ENCODE data around the gene RAB3GAP1.
A peak's percentile ranks its signal among the peaks of the same experiment; 100 is the strongest.
"Not testable (repeated sequence)": the region's sequence is repeated elsewhere in the genome, so short reads cannot be mapped to it uniquely, and the experiment has no call there.

Gene RAB3GAP1

DNA sequence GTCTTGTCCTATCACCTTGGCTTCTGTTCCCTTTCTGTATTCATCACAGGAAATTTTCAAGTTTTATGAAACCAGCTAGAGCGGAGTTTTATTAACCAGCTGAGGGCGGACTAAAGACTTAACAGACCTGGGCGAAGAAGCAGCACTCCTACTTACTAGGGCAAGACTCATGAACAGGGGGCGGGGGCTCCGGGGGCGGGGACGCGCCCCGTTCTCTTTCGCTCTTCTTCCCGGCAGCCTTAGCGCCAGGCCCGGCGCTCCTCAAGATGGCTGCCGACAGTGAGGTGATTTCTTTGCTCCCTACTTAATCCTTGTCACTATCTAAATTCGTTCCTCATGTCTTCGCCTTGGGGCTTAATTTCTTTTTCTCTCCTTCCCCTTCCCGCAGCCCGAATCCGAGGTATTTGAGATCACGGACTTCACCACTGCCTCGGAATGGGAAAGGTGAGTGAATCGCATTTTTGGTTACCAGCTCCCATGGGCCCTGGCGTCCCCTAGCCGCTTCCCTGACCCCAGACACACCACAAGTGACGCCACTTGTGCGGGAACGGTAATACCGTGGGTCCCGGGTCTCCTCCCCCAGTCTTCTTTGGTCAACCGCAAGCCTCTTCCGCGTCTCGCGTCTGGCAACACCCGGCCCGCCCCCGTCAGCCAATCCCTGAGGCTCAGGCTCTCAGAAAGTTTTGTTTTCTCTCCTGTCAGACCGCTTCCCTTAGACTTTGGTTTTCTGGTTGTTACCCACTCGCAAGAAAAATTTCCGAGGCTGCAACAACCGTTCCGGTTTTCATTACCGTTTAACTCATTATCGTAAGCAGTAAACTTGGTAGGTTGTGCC, at the start of gene RAB3GAP1:
RAB3GAP1 (plus strand) TSS at position 251 of the 835 bp plus-strand sequence; CDS start at position 267, 16 bp downstream.
- DNase-seq (ENCODE audit: low spot score): peak; percentile 71

DNA sequence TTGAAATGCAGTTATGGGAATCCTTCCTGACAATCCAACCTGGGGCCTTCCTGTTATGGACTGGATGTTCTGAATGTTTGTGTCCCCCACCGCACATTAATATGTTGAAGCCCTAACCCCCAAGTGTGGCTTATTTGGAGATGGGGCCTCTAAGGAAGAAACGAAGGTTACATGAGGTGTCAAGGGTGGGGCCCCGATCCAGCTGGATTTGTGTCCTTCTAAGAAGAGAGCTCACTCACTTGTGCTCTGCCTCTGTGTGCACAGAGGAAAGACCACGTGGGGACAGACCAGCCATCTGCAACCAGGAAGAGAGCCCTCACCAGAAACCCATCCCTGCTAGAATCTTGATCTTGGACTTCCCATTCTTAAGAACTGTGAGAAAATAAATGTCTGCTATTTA, 49.3 kb upstream of the RAB3GAP1 start:
- DNase-seq (ENCODE audit: low spot score): no peak

DNA sequence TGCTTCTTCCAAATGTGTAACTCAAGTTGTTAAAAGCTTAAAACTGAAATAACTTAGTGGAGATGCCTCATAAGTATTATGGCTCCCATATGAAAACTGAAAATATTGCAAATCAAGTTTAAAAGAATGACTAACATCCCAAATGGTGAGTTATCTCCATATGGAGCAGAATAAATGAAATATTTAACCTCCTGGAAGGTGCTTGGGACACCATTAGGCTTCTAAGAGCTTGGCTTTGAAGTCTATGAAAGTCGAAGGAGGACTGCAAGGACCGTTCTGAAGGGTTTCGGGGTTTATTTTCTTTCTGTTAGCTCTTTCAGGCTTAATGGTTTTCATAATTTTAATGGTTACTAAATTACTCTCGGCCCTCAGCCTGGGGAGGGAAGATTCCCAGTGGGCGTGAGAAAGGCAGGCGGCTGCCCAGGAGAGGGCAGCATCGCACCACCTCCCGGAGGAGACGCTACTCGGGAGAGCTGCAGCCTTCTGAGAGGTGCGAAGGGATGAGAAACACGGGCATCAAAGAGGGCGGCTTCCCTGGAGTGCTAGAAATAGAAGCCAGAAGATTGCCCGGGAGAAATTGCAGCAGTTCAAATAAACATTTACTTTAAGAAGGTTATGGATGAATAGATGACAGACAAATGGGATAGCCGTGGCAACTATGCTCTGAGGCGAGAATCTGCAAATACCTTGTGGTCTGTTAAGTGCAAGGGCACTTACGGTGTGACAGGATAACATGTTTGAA, 47.9 kb upstream of the RAB3GAP1 start:
- DNase-seq (ENCODE audit: low spot score): peak; percentile 74

DNA sequence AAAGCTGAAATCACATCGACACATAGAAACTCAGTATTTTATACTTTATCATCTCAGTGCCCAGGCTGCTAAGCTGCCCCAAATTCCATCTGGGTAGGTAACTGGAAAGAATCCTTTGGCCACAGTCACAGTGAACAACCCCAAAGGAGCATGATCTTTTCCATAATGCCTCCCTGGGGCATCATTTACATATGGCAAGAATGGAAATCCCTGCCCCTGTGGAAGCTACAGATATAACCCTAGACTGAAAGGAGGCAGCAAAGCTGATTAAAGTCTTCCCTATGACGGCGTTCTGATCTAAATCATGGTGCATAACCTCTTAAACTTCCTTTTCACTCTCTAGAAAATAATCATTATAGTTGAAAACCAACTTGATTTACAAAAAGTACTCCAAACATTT, 46.3 kb upstream of the RAB3GAP1 start:
- DNase-seq (ENCODE audit: low spot score): no peak

DNA sequence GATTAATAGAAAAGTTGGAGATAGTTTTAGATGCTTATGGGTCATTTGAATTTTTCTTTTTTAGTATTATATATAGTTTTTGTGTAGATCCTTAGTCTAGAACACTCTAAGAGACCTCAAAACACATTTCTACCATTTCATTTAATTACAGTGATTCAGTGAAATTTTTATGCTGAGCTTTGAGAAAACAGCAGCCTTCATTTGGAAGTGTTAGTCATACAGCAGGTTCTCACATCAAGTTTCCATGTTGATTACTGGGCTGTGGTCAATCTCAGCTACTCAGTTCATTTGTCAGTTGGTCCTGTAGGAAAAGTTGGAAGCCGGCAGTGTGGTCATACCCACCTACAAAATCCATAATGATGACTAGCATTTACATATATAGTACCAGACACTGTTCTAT, 42.8 kb upstream of the RAB3GAP1 start:
- no peak for DNase-seq (ENCODE audit: low spot score)

DNA sequence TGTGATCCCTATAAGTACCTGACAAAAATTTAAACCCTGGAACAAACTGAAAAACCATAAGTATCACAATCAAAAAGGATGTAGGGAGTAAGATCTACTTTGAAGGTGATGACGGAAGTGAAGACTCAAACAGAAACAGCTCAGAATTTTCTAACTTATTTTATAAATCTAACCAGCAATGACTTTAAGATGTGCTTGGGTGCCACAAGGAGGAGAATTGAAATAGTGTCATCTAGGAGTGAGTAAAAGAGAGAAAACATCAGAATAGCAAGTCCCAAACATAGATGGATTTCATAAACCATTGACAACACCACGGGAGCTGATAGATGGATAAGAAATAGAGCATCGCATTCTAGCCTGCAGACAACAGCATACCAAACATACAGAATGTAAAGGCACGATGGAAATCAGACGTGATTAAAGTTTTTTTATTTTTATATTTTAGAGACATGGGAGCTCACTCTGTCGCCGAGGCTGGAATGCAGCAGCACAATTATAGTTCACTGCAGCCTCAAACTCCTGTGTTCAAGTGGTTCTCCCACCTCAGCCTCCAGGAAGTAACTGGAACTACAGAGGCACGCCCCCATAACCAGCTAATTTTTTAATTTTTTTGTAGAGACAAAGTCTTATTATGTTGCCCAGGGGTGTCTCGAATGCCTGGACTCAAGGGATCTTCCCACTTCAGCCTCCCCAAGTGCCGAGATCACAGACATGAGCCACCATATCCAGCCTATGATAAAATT, 41.7 kb upstream of the RAB3GAP1 start:
- no peak for DNase-seq (ENCODE audit: low spot score)

DNA sequence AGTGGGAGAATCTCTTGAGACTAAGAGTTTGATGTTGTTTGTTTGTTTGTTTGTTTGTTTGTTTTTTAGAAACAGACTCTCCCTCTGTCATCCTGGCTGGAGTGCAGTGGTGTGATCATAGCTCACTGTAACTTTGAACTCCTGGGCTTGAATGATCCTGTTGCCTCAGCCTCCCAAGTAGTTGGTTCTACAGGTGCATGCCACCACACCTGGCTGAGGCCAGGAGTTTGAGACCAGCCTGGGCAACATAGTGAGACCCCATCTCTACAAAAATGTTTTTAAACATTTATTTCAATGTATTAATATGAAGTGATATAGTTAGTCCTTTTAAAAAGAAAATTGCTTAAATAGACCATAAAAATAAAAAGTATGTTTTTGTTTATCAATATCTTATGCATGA, 40.5 kb upstream of the RAB3GAP1 start:
- no peak for DNase-seq (ENCODE audit: low spot score)

DNA sequence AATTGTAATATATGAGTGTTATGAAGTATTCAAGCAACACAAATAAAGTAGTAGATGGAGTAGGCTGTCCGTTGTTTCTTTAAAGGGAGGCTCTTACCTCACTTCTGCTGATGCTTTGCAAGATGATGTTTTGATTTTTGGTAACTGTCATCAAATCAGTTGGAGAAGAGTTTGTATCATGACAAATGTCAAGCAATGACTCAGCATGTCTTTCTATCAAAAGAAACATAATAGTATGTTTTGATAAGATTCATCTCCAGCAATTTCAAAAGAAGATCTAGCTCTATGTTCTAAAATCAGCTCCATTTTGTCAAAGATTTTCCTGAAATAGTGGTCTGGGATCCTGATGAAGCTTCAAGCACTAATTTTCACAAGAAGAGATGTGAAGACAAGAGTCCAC, 30.5 kb upstream of the RAB3GAP1 start:
- no peak for DNase-seq (ENCODE audit: low spot score)

DNA sequence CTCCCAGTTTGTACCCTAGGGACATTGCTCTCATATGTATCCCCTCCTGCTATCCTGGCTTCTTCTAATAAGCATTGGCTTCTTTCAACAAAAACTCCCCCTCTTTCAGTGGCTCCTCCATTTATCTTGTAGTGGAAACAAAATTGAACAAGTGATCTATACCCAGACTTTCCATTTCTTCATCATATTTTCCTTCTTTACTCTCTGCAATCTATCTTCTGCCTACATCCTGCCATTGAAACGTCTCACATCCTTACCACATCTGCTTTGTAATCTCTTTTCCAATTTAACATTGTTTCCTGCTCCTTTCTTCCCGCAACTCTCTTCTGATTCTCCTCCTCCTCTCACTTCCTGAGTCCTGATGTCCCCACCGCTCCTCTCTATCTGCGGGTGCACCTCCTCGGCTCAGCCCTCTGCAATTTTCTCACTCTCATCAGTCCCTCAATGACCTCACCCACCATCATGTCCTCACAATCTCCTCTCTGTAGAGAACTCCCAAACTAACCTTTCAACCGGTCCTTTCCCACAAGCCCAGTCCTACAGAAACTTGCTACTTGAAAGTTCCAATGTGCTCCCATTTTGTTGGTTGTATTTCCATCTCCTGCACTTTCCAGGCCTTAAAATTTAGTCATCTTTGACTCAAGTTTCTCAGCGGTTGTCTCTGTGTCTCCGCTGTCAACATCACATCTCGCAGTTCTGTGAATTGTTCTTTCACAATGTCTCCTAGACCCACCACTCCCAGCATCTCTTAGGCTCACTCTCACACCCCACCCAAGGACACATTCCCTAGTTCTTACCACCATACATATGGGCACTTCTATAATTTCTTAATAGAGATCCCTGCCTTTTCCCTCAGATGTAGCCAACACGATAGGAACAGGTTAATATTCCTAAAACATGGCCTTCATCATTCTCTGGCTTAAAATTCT, 28.9 kb upstream of the RAB3GAP1 start:
- no peak for DNase-seq (ENCODE audit: low spot score)

DNA sequence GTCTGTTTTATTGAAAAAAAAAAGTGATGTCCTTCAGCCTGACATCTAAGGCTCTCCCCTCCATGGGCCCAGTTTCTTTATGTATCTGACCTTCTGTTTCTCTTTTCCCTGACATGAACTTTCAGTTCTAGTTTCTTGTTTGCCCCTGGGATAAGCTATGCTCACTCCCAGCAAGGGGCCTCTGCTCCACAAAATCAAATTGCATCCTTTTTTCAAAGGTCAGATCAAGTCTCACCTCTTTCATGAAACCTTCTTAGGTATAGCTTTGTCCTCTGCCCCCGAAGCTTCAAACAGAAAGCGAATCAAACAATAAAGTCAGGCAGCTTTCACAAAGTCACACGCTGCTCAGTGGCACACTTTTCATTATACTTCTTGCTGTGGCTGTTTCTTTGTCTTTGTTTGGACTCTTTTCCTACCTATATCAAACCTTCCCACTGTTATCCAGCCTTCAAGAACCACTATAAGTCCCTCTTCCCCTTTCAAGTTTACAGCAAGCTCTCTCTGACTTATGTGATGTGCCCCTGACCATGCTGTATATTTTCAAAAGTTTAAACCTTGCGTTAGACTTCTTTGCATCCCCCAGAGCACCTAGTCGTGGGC, 28.1 kb upstream of the RAB3GAP1 start:
- no peak for DNase-seq (ENCODE audit: low spot score)

DNA sequence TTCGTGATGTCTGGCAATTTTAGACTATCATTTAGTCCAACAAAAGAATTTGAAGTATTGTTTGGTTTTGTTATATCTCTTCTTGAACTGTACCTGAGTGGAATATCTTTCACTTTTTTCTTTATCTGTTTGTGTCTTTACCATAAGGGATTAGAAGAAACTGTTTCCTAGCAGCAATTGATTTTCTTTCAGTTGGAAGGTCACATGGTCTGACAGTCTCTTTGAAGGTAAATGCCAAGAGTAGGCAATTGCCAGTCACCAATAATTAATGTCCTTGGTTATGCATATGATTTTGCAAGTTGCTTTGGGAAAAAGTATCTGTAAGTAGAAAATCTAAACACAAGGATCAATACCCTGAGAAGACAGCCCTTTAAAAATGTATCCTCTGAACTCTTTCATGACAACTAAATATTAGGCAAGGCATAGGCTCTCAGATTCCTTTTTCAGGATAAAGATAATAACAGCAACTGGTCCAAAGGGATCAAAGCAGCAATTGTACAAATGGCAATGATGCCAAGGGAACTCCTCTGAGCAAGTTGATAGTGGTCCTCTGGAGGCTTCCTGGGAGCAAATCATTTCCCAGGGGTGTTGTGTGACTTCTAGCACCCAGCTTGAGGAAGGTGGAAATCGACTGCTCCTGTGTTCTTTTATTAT, 22.5 kb upstream of the RAB3GAP1 start:
- no peak for DNase-seq (ENCODE audit: low spot score)

DNA sequence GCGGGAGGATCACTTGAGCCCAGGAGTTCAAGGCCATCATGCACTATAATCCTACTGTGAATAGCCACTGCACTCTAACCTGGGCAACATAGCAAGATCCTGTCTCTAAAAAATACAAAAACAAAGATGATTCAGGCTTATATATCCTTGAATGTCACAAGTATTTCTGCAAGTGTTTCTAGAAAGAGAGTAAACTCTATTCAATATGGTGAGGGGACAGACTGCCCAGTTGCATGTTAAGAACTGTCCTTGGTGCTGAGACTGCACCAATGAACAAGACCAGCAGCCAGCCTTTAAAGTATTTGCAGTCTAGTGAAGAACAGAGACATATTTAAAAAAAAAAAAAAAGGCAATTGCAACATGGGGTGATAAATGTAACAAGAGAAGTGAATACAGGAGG, 21.3 kb upstream of the RAB3GAP1 start:
- DNase-seq (ENCODE audit: low spot score): peak; percentile 35

DNA sequence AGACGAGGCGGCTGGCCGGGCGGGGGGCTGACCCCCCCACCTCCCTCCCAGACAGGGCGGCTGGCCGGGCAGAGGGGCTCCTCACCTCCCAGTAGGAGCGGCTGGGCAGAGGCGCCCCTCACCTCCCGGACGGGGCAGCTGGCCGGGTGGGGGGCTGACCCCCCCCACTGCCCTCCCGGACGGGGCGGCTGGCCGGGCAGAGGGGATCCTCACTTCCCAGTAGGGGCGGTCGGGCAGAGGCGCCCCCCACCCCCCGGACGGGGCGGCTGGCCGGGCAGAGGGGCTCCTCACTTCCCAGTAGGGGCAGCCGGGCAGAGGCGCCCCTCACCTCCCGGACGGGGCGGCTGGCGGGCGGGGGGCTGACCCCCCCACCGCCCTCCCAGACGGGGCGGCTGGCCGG, 18.9 kb upstream of the RAB3GAP1 start:
- not testable (repeated sequence) for DNase-seq (ENCODE audit: low spot score)

DNA sequence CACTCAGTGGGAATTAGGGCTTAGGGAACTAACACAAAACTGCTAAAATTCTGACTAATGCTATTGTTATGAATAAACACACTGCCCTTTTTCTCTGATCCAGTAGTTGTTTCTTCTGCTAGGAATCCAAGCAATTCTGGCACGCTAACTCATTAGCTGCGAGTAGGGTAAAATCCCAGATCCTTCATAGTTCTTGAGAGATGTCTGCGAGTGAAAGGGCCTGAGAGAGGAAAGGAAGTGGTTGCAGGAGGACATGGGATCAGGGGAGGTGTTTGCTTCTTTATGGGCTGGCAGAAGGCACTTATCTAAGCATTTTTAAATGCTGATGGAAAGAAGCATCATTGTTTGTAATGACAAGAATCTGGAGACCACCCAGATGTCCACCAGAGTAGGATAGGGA, 14.3 kb upstream of the RAB3GAP1 start:
- no peak for DNase-seq (ENCODE audit: low spot score)

DNA sequence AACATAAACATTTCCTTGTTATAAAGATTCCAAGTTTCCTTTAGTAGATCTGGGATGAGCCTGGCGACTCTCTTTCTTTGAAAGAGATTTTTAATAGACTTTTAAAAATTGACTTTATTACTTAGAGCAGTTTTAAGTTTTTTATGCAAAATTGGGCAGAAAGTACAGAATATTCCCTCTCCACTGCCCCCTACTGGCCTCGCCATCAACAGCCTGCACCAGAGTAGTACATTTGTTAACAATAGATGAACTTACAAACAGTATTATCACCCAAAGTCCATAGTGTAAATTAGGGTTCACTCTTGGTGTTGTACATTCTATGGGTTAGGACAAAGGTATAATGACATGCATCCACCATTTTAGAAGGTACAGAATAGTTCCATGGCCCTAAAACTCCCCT, 8.7 kb upstream of the RAB3GAP1 start:
- no peak for DNase-seq (ENCODE audit: low spot score)

DNA sequence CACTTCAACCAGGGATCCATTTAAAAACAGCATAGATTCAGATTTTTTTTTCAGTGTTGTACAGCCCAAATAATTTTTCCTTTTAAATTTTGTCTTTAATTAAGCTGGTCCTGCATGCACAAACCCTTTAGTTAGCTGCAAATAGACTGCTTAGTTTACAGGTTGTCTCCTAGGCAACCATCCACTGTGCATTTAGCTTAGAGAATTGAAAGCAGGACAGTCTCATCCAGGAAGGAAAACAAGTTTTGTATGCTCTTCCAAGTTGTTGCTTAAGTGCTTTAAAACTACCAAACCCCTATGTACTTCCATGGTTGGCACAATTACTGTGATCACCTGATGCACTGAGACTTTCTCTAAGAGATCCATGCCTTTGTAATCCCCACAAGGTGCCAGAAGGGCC, 4.8 kb upstream of the RAB3GAP1 start, which contains the start of gene MAP3K19:
MAP3K19 (minus strand) TSS at position 148 of the 400 bp plus-strand sequence. CDS start 22,800 bp downstream, outside the sequence.
- DNase-seq (ENCODE audit: low spot score): no peak

DNA sequence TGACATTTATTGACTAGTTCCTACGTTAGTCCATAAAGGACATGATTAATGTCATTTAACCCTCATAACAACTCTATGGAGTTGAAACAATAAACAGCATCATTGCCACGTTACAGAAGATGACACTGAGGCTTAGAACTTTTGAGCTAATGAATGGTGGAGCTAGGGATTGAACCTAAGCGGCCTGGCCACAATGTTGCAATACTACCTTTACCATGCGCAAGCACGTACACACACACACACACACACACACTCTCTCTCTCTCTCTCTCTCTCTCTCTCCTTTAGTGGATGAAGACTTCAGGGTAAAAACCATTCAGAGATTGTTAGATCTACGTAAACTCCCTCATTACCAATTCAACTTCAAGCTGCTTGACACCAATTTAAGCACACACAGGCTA, 4.0 kb upstream of the RAB3GAP1 start:
- DNase-seq (ENCODE audit: low spot score): no peak

DNA sequence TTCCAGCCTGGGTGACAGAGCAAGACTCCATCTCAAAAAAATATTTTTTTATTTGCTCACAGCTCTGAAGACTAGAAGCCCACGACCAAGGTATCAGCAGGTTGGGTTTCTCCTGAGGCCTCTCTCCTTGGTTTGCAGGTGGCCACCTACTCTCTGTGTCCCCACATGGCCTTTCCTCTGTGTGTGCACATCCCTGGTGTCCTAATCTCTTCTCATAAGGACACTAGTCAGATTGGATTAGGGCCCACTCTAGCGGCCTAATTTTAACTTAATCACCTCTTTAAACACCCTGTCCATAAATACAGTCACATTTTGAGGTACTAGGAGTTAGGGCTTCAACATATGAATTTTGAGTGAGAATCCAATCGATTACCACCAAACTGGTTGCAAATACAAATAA, 2.0 kb upstream of the RAB3GAP1 start:
- DNase-seq (ENCODE audit: low spot score): no peak

DNA sequence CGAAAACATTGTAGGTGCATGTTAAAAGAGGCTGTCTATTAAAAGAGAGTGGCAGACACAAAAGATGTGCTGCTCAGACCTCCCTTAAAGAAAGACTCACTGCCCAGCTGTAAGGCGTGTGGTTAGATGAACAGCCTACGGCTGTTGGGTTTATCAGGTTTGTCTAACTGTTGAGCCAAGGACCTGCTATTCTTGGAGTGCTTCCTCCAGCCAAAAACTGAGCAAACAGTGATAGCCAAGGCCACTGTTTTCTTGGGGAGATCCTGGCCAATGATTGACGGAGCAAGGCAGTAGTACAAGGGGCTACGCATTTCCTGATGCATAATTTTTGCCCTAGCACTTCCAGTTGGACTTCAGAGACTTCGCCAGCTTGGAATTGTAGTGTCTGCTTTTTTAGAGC, 1.4 kb upstream of the RAB3GAP1 start:
- no peak for DNase-seq (ENCODE audit: low spot score)

DNA sequence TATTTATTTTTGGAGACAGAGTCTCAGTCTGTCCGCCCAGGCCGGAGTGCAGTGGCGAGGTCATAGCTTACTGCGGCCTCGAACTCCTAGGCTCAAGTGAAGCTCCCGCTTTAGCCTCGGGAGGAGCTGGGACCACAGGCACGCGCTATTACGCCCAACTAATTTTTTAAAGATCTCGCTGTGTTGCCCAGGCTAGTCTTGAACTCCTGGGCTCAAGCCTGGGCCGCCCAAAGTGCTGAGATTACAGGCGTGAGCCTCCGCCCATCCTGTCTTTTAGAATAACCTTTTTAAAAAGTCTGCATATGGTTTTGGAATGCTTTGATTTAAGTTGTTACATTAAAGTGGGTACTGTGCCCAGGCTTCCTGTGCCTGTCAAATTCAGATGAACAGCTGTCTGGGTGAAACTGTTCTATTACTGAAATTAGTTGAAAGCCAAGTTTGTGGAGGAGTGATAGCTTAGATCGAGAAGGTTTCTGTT, 944 bp downstream of the RAB3GAP1 start:
- DNase-seq (ENCODE audit: low spot score): no peak

Measured in HuH-7 (cell line).